Right lobe of liver (tissue), 6 donors: ENCODE results near the gene EHMT2. TPM values are rescaled to one million over a fixed set of nuclear protein-coding genes. Genes with fewer than 3 reads are reported as not detected.
A peak's percentile ranks its signal among the peaks of the same experiment; 100 is the strongest.
"Not testable (repeated sequence)": the region's sequence is repeated elsewhere in the genome, so short reads cannot be mapped to it uniquely, and the experiment has no call there.

ENCODE experiments used
- ATAC-seq, 4 donors: fragments of 200-7000 bp; cut with Tn5 transposase; one replicate each; pipeline ENCODE4 v1.9.1; 2020; ENCODE audit warnings: mild to moderate bottlenecking in 4 of 4, moderate library complexity in 4 of 4
- DNase-seq, 3 donors: peaks; one replicate each; pipeline ENCODE4 v3.0.0-alpha.2; 2020
- H3K27ac ChIP-seq, 3 donors: fragments of 200-600 bp; one replicate each; pipeline ENCODE4 v1.8.0; 2022
- H3K27me3 ChIP-seq, 2 donors: fragments of 200-600 bp; one replicate each; pipeline ENCODE4 v1.8.0; 2022
- H3K36me3 ChIP-seq, 4 donors: fragments of 200-600 bp; sonication (generic) in 1 of 4; one replicate each; pipeline versions ENCODE4 v1.5.1 to v1.8.0; 2017 to 2022; ENCODE audit warnings: control low read depth in 1 of 4
- H3K4me1 ChIP-seq, 4 donors: fragments of 200-600 bp; sonication (generic) in 1 of 4; one replicate each; pipeline versions ENCODE4 v1.5.1 to v1.8.0; 2017 to 2022; ENCODE audit warnings: control low read depth in 1 of 4
- H3K4me3 ChIP-seq, 3 donors: fragments of 200-600 bp; one replicate each; pipeline ENCODE4 v1.8.0; 2022
- H3K9me3 ChIP-seq, 4 donors: fragments of 200-600 bp; sonication (generic) in 1 of 4; one replicate each; pipeline versions ENCODE4 v1.5.1 to v1.8.0; 2017 to 2022; ENCODE audit warnings: control low read depth in 1 of 4
- CTCF ChIP-seq, 4 donors: fragments of 200-600 bp in 3 of 4; fragments of 450-650 bp in 1 of 4; IDR thresholded peaks; one replicate each; pipeline versions ENCODE4 v1.5.1 to v1.8.0; 2016 to 2022; ENCODE audit warnings: antibody characterized with exemption in 4 of 4, mild to moderate bottlenecking in 2 of 4
- POLR2A ChIP-seq: fragments of 450-650 bp; IDR thresholded peaks from one replicate; pipeline ENCODE4 v1.6.1; 2017; ENCODE audit warnings: antibody characterized with exemption, mild to moderate bottlenecking
- WGBS: methylation state at CpG from one replicate; pipeline ENCODE4 v1.1.6; 2018; ENCODE audit warnings: low coverage, low lambda C conversion rate; ENCODE audit not compliant: insufficient coverage; ENCODE audit errors: missing lambda C conversion rate; 5-methylcytosine and 5-hydroxymethylcytosine counted together
- intact Hi-C, 2 donors: fragments of 100-400 bp; cut with DNase I; formaldehyde crosslinking; loops; one replicate each; pipeline versions ENCODE4 v1.11.2 to v1.14.1; 2022
- total RNA-seq, 6 experiments: library from RNA; depleted of rRNA in 2 of 6; stranded (reverse); fragments of >200 nt in 2 of 6; fragmentation: NEBNext Ultra II Directional in 3 of 6; extraction: Animal tissue kit (Norgen Biotek cat#: 25700) in 3 of 6; gene quantifications; one replicate each; pipeline versions ENCODE4 v1.1.0 to v1.2.4, GENCODE V29; 2016 to 2023
- donor health status: DM: no; HTN: yes; CAD: no.
- donor health status: DM: no; HTN: no; CAD: no.
- donor health status: DM: no; HTN: no; CAD: no.
- donor health status: DM: no; HTN: yes; CAD: no.
- donor health status: DM: no; HTN: yes; CAD: no.

Gene EHMT2
- total RNA-seq, 6 experiments from 2014 or later = 10.7 to 20.1 (median 13.3) TPM

- DNase-seq (no peak), ATAC-seq (no peak)
- Histone ChIP-seq H3K27me3 (no peaks in the 10 kb centered on the region), H3K36me3 (peaks cover 0 to 39% (median 15%) of the 10 kb centered on the region in 4 donors), H3K9me3 (no peaks in the 10 kb centered on the region), H3K4me1 (peaks cover 0 to 13% (median 3%) of the 10 kb centered on the region in 4 donors), H3K27ac (no peak overlapping the region), H3K4me3 (no peak overlapping the region)
- 71% methylated on average over 3 of the region's 3 CpGs for WGBS
- intact Hi-C loops = no loop called here
- TF ChIP-seq POLR2A (no peak), CTCF (IDR thresholded peaks at IDR 0.05) (no peak)
Measured at GRCh38 chr6:31935021-31935420, 37.5 kb upstream of the EHMT2 start.

GRCh38 chr6:31933537-31933936, 36.0 kb upstream of the EHMT2 start:
- H3K27me3 ChIP-seq = no peaks in the 10 kb centered on the region
- no CpG with 5 or more reads among the region's 19 CpGs for WGBS
- DNase-seq = peak in 1 of 3 donors; percentile 27
- intact Hi-C loops = no loop called here
- H3K4me3 ChIP-seq = no peak overlapping the region
- H3K4me1 ChIP-seq = peaks cover 0 to 26% (median 4%) of the 10 kb centered on the region in 4 donors
- peak in 1 of 4 donors; percentile 29 for ATAC-seq
- H3K36me3 ChIP-seq = peaks cover 0 to 24% (median 8%) of the 10 kb centered on the region in 4 donors
- H3K27ac ChIP-seq = no peak overlapping the region
- no peaks in the 10 kb centered on the region for H3K9me3 ChIP-seq
- TF ChIP-seq CTCF (IDR thresholded peaks at IDR 0.05) (no peak), POLR2A (no peak)

GRCh38 chr6:31932137-31932536, 34.6 kb upstream of the EHMT2 start:
- H3K27me3 ChIP-seq, ATAC-seq, H3K4me3 ChIP-seq, H3K9me3 ChIP-seq, H3K27ac ChIP-seq, intact Hi-C loops: not testable (repeated sequence)
- peak in 1 of 3 donors; percentile 37 for DNase-seq
- WGBS = 77% methylated on average over 3 of the region's 32 CpGs
- Histone ChIP-seq H3K36me3 (peaks cover 0 to 14% (median 6%) of the 10 kb centered on the region in 4 donors), H3K4me1 (peaks cover 0 to 29% (median 4%) of the 10 kb centered on the region in 4 donors)

GRCh38 chr6:31930962-31931361, 33.5 kb upstream of the EHMT2 start:
- DNase-seq (no peak), ATAC-seq (no peak)
- H3K36me3 ChIP-seq = peaks cover 0 to 11% (median 5%) of the 10 kb centered on the region in 4 donors
- H3K9me3 ChIP-seq = no peaks in the 10 kb centered on the region
- TF ChIP-seq CTCF (IDR thresholded peaks at IDR 0.05) = no peak
- no peak for TF ChIP-seq POLR2A
- H3K27ac ChIP-seq = no peak overlapping the region
- H3K27me3 ChIP-seq = no peaks in the 10 kb centered on the region
- 93% methylated on average over 1 of the region's 1 CpG for WGBS
- peaks cover 0 to 36% (median 7%) of the 10 kb centered on the region in 4 donors for H3K4me1 ChIP-seq
- H3K4me3 ChIP-seq = no peak overlapping the region
- intact Hi-C loops = no loop called here

- ATAC-seq (peak in 1 of 4 donors; percentile 9), DNase-seq (no peak)
- no peak for TF ChIP-seq CTCF (IDR thresholded peaks at IDR 0.05)
- TF ChIP-seq POLR2A = no peak
- Histone ChIP-seq H3K27ac (peak overlapping the region; percentile 43 to 88 (median 86)), H3K4me3 (peak overlapping the region; percentile 58 to 88 (median 78)), H3K4me1 (peaks cover 0 to 31% (median 7%) of the 10 kb centered on the region in 4 donors), H3K9me3 (no peaks in the 10 kb centered on the region), H3K36me3 (peaks cover 0 to 3% (median 2%) of the 10 kb centered on the region in 4 donors), H3K27me3 (no peaks in the 10 kb centered on the region)
- intact Hi-C loops = no loop called here
- 61% methylated on average over 7 of the region's 9 CpGs for WGBS
Measured at GRCh38 chr6:31928672-31928939, 31.1 kb upstream of the EHMT2 start.
